ENCODE data around the gene NAXE. TPM values are rescaled to one million over a fixed set of nuclear protein-coding genes. Genes with fewer than 3 reads are reported as not detected.

Gene NAXE
- total and polyA plus RNA-seq, 12 donors, result 49.4 to 132 (median 101) TPM

GRCh38 chr1:156638189-156638985 lies 46.8 kb downstream of the NAXE start:
- Histone ChIP-seq H3K4me3 (no peak overlapping the region), H3K27me3 (peaks cover 62% of the 10 kb centered on the region), H3K36me3 (replicated peaks in 1 of 2) (no peaks in the 10 kb centered on the region), H3K27ac (peak overlapping the region in 1 of 5 donors; percentile 59), H3K4me1 (replicated peaks in 1 of 2) (peaks cover 10 to 11% of the 10 kb centered on the region in 2 donors), H3K9me3 (replicated peaks in 1 of 3) (no peaks in the 10 kb centered on the region)
- WGBS, 4 donors, result 53 to 58% (median 55%) methylated on average over 8 of the region's 8 CpGs
- no peak for TF ChIP-seq POLR2A (IDR thresholded peaks at IDR 0.05)
- TF ChIP-seq, protein P1, sequence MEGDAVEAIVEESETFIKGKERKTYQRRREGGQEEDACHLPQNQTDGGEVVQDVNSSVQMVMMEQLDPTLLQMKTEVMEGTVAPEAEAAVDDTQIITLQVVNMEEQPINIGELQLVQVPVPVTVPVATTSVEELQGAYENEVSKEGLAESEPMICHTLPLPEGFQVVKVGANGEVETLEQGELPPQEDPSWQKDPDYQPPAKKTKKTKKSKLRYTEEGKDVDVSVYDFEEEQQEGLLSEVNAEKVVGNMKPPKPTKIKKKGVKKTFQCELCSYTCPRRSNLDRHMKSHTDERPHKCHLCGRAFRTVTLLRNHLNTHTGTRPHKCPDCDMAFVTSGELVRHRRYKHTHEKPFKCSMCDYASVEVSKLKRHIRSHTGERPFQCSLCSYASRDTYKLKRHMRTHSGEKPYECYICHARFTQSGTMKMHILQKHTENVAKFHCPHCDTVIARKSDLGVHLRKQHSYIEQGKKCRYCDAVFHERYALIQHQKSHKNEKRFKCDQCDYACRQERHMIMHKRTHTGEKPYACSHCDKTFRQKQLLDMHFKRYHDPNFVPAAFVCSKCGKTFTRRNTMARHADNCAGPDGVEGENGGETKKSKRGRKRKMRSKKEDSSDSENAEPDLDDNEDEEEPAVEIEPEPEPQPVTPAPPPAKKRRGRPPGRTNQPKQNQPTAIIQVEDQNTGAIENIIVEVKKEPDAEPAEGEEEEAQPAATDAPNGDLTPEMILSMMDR (IDR thresholded peaks at IDR 0.05), result no peak
- DNase-seq, result no peak
- intact Hi-C loops (cut with DNase I), result no loop called here

DNA sequence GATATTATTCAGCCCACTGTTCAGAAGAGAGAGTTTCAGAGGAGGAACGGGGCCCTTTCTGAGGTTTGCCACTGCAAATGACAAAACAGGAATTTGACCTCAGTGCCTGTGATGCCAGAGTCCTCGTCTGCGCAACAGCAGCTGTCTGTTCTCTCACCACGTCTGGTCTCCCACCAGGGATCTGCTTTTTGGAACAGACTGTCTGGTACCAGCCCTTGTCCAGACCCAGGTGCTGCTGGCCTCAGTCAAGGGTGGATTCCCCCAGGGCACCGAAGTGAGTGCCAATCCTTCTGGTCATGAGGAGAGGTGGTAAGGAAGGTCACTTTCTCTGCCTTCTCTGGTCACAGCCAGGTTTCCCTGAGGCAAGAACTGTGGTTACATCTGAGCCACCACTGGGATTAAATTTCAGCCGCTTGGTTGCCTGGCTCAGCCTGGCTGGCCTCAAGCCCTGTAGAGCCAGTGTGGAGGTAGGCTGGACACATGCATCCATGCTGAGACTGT lies 48.1 kb downstream of the NAXE start:
- peaks cover 58% of the 10 kb centered on the region for H3K27me3 ChIP-seq
- TF ChIP-seq POLR2A (IDR thresholded peaks at IDR 0.05), result no peak
- TF ChIP-seq, protein P1 (IDR thresholded peaks at IDR 0.05), result no peak
- peak in 1 of 7 donors; percentile 81 for DNase-seq
- no peaks in the 10 kb centered on the region for H3K36me3 ChIP-seq (replicated peaks in 1 of 2)
- H3K27ac ChIP-seq, result peak overlapping the region in 1 of 5 donors; percentile 59
- WGBS, 4 donors, result 49 to 68% (median 63%) methylated on average over 2 to 6 of the region's 6 CpGs
- no peak overlapping the region for H3K4me3 ChIP-seq
- H3K4me1 ChIP-seq (replicated peaks in 1 of 2), result peaks cover 10 to 11% of the 10 kb centered on the region in 2 donors
- intact Hi-C loops (cut with DNase I), result no loop called here
- no peaks in the 10 kb centered on the region for H3K9me3 ChIP-seq (replicated peaks in 1 of 3)

DNA sequence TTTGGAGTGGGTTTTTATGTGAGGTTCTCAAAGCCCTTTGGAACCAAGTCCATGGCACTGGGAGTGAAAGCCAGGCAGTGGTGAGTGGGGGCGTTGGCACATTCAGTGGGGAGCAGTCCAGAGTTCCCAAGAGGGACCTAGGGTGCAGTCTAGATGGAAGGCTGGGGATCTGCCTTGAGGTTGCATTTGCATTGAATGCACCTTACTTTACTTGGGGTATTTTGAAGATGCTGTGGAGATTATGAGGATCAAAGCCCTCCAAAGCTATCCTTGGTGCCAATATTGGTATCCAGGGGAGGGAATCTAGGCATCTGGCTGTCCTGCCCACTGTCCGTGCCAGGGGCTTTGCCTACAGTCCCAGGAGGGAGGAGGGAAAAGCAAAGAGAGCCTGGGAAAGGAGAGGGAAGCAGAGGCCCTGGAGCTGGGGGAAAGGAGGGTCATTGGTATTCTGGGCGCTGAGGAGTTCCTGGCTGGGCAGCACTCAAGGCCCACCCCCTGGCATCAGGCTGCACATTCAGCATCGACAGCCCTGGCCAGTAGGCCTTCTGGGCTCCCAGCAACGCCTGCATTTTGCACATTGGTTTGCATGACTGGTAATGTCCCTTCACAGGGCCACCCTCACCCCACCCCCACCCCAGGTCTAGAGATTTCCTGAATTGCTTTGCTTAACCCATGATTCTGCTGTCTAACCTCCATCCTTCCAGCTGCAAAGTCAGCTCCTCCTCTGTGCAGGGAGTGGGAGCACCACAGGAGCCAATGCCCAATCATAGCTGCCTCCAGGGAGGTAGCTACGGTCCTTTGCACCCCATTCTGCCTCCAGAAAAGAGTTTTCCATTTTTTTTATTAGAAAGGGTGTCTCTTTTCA lies 49.5 kb downstream of the NAXE start:
- Histone ChIP-seq H3K36me3 (replicated peaks in 1 of 2) (no peaks in the 10 kb centered on the region), H3K27me3 (peaks cover 55% of the 10 kb centered on the region), H3K4me3 (no peak overlapping the region), H3K27ac (peak overlapping the region in 1 of 5 donors; percentile 54), H3K9me3 (replicated peaks in 1 of 3) (no peaks in the 10 kb centered on the region), H3K4me1 (replicated peaks in 1 of 2) (peaks cover 10 to 11% of the 10 kb centered on the region in 2 donors)
- no peak for TF ChIP-seq POLR2A (IDR thresholded peaks at IDR 0.05)
- TF ChIP-seq, protein P1 (IDR thresholded peaks at IDR 0.05), result no peak
- intact Hi-C loops (cut with DNase I), result no loop called here
- WGBS, 4 donors, result 30 to 38% (median 37%) methylated on average over 6 of the region's 6 CpGs
- DNase-seq, result no peak

GRCh38 chr1:156641761-156642264 lies 50.2 kb downstream of the NAXE start, which contains the start of gene BCAN:
Gene BCAN, plus strand, starts transcription at chr1:156642117. Its CDS starts 3,938 bp downstream, at chr1:156646055.
- 0 to 1% (median 1%) methylated on average over 18 to 46 of the region's 46 CpGs for WGBS, 4 donors
- no peak for TF ChIP-seq POLR2A (IDR thresholded peaks at IDR 0.05)
- TF ChIP-seq, protein P1 (IDR thresholded peaks at IDR 0.05), result no peak
- H3K27ac ChIP-seq, result peak within 1 kb of the TSS in 1 of 5 donors; percentile 54
- no peaks in the 10 kb centered on the region for H3K36me3 ChIP-seq (replicated peaks in 1 of 2)
- intact Hi-C loops (cut with DNase I), result no loop called here
- H3K9me3 ChIP-seq (replicated peaks in 1 of 3), result no peaks in the 10 kb centered on the region
- peaks cover 10 to 11% of the 10 kb centered on the region in 2 donors for H3K4me1 ChIP-seq (replicated peaks in 1 of 2)
- H3K4me3 ChIP-seq, result peak within 1 kb of the TSS in 1 of 4 donors; percentile 49
- peak in 4 of 7 donors; percentile 49 to 73 (median 62) for DNase-seq
- H3K27me3 ChIP-seq, result peaks cover 57% of the 10 kb centered on the region
